Dendritic cell treated with granulocyte-macrophage colony-stimulating factor and Interleukin-4, amounts not matched to agents 40 ng/mL and 50 ng/mL, for 4 days (primary cell): Measurements from ENCODE around the gene SHISA9.

Experiments used
- H3K27ac Mint-ChIP-seq: one replicate; pipeline ENCODE4 v1.8.0; 2022; ENCODE audit warnings: mild to moderate bottlenecking, mixed read lengths
- H3K27me3 Mint-ChIP-seq: one replicate; pipeline ENCODE4 v1.8.0; 2022; ENCODE audit warnings: mild to moderate bottlenecking, mixed read lengths
- H3K36me3 Mint-ChIP-seq: one replicate; pipeline ENCODE4 v1.8.0; 2022; ENCODE audit warnings: low read depth, mixed read lengths
- H3K4me1 Mint-ChIP-seq: one replicate; pipeline ENCODE4 v1.8.0; 2022; ENCODE audit warnings: low read depth, mixed read lengths
- H3K4me3 Mint-ChIP-seq: one replicate; pipeline ENCODE4 v1.8.0; 2022; ENCODE audit warnings: mild to moderate bottlenecking, moderate library complexity, mixed read lengths
- H3K9me3 Mint-ChIP-seq: one replicate; pipeline ENCODE4 v1.8.0; 2022; ENCODE audit warnings: mixed read lengths
- intact Hi-C: fragments of 100-400 bp; cut with micrococcal nuclease; formaldehyde crosslinking; loops from one replicate; pipeline ENCODE4 v1.15.0; 2022

Gene SHISA9

GRCh38 chr16:12992066-12992465, 90.7 kb downstream of the SHISA9 start:
- H3K4me1 Mint-ChIP-seq, result no peaks in the 10 kb centered on the region
- H3K27ac Mint-ChIP-seq, result no peak overlapping the region
- no peak overlapping the region for H3K4me3 Mint-ChIP-seq
- no peaks in the 10 kb centered on the region for H3K27me3 Mint-ChIP-seq
- H3K9me3 Mint-ChIP-seq, result peaks cover 15% of the 10 kb centered on the region
- intact Hi-C loops, result no loop called here
- H3K36me3 Mint-ChIP-seq, result no peaks in the 10 kb centered on the region

GRCh38 chr16:12994402-12994801, 93.0 kb downstream of the SHISA9 start:
- Mint-ChIP-seq H3K27me3 (no peaks in the 10 kb centered on the region), H3K36me3 (no peaks in the 10 kb centered on the region), H3K4me3 (no peak overlapping the region), H3K4me1 (no peaks in the 10 kb centered on the region), H3K9me3 (peaks cover 7% of the 10 kb centered on the region), H3K27ac (no peak overlapping the region)
- intact Hi-C loops, result no loop called here

GRCh38 chr16:12995721-12996372, 94.4 kb downstream of the SHISA9 start:
- H3K4me1 Mint-ChIP-seq, result no peaks in the 10 kb centered on the region
- no peak overlapping the region for H3K4me3 Mint-ChIP-seq
- intact Hi-C loops, result no loop called here
- H3K27ac Mint-ChIP-seq, result no peak overlapping the region
- H3K27me3 Mint-ChIP-seq, result no peaks in the 10 kb centered on the region
- H3K36me3 Mint-ChIP-seq, result no peaks in the 10 kb centered on the region
- no peaks in the 10 kb centered on the region for H3K9me3 Mint-ChIP-seq

GRCh38 chr16:12998361-12999085, 97.1 kb downstream of the SHISA9 start:
- Mint-ChIP-seq H3K4me1 (no peaks in the 10 kb centered on the region), H3K27ac (no peak overlapping the region), H3K9me3 (no peaks in the 10 kb centered on the region), H3K4me3 (no peak overlapping the region), H3K27me3 (no peaks in the 10 kb centered on the region), H3K36me3 (no peaks in the 10 kb centered on the region)
- intact Hi-C loops, result no loop called here

GRCh38 chr16:12999368-12999767, 98.0 kb downstream of the SHISA9 start:
- H3K27ac Mint-ChIP-seq, result no peak overlapping the region
- H3K36me3 Mint-ChIP-seq, result no peaks in the 10 kb centered on the region
- no peak overlapping the region for H3K4me3 Mint-ChIP-seq
- no peaks in the 10 kb centered on the region for H3K4me1 Mint-ChIP-seq
- intact Hi-C loops, result no loop called here
- H3K9me3 Mint-ChIP-seq, result no peaks in the 10 kb centered on the region
- no peaks in the 10 kb centered on the region for H3K27me3 Mint-ChIP-seq

- Mint-ChIP-seq H3K27me3 (no peaks in the 10 kb centered on the region), H3K9me3 (peaks cover 16% of the 10 kb centered on the region), H3K4me1 (no peaks in the 10 kb centered on the region), H3K36me3 (no peaks in the 10 kb centered on the region), H3K27ac (no peak overlapping the region), H3K4me3 (no peak overlapping the region)
- intact Hi-C loops, result no loop called here
Observed at GRCh38 chr16:13005721-13006247, 104.4 kb downstream of the SHISA9 start.

GRCh38 chr16:13012601-13013000, 111.2 kb downstream of the SHISA9 start:
- H3K4me3 Mint-ChIP-seq, result no peak overlapping the region
- H3K9me3 Mint-ChIP-seq, result peaks cover 3% of the 10 kb centered on the region
- no peaks in the 10 kb centered on the region for H3K36me3 Mint-ChIP-seq
- H3K4me1 Mint-ChIP-seq, result no peaks in the 10 kb centered on the region
- H3K27ac Mint-ChIP-seq, result no peak overlapping the region
- no peaks in the 10 kb centered on the region for H3K27me3 Mint-ChIP-seq
- intact Hi-C loops, result no loop called here

- Mint-ChIP-seq H3K4me1 (no peaks in the 10 kb centered on the region), H3K27ac (no peak overlapping the region), H3K9me3 (no peaks in the 10 kb centered on the region), H3K4me3 (no peak overlapping the region), H3K27me3 (no peaks in the 10 kb centered on the region), H3K36me3 (no peaks in the 10 kb centered on the region)
- intact Hi-C loops, result no loop called here
Observed at GRCh38 chr16:13013043-13013442, 111.6 kb downstream of the SHISA9 start.

- Mint-ChIP-seq H3K27me3 (no peaks in the 10 kb centered on the region), H3K36me3 (no peaks in the 10 kb centered on the region), H3K4me1 (no peaks in the 10 kb centered on the region), H3K27ac (no peak overlapping the region), H3K9me3 (peaks cover under 1% of the 10 kb centered on the region), H3K4me3 (no peak overlapping the region)
- intact Hi-C loops, result no loop called here
Observed at GRCh38 chr16:13014476-13014875, 113.1 kb downstream of the SHISA9 start.

GRCh38 chr16:13018026-13018425, 116.6 kb downstream of the SHISA9 start:
- H3K36me3 Mint-ChIP-seq, result no peaks in the 10 kb centered on the region
- H3K4me3 Mint-ChIP-seq, result no peak overlapping the region
- H3K9me3 Mint-ChIP-seq, result peaks cover 14% of the 10 kb centered on the region
- no peaks in the 10 kb centered on the region for H3K27me3 Mint-ChIP-seq
- no peak overlapping the region for H3K27ac Mint-ChIP-seq
- H3K4me1 Mint-ChIP-seq, result no peaks in the 10 kb centered on the region
- intact Hi-C loops, result no loop called here

GRCh38 chr16:13021996-13022395, 120.6 kb downstream of the SHISA9 start:
- Mint-ChIP-seq H3K4me1 (no peaks in the 10 kb centered on the region), H3K36me3 (no peaks in the 10 kb centered on the region), H3K27ac (no peak overlapping the region), H3K4me3 (no peak overlapping the region), H3K9me3 (peaks cover 33% of the 10 kb centered on the region), H3K27me3 (no peaks in the 10 kb centered on the region)
- intact Hi-C loops, result no loop called here

- H3K36me3 Mint-ChIP-seq, result no peaks in the 10 kb centered on the region
- H3K4me1 Mint-ChIP-seq, result no peaks in the 10 kb centered on the region
- H3K4me3 Mint-ChIP-seq, result no peak overlapping the region
- intact Hi-C loops, result no loop called here
- H3K27ac Mint-ChIP-seq, result no peak overlapping the region
- peaks cover 25% of the 10 kb centered on the region for H3K9me3 Mint-ChIP-seq
- no peaks in the 10 kb centered on the region for H3K27me3 Mint-ChIP-seq
Observed at GRCh38 chr16:13029786-13030185, 128.4 kb downstream of the SHISA9 start.

GRCh38 chr16:13030769-13031168, 129.4 kb downstream of the SHISA9 start:
- no peak overlapping the region for H3K27ac Mint-ChIP-seq
- H3K9me3 Mint-ChIP-seq, result peaks cover 25% of the 10 kb centered on the region
- intact Hi-C loops, result no loop called here
- no peaks in the 10 kb centered on the region for H3K36me3 Mint-ChIP-seq
- no peak overlapping the region for H3K4me3 Mint-ChIP-seq
- H3K4me1 Mint-ChIP-seq, result no peaks in the 10 kb centered on the region
- H3K27me3 Mint-ChIP-seq, result no peaks in the 10 kb centered on the region

GRCh38 chr16:13032911-13033310, 131.5 kb downstream of the SHISA9 start:
- no peak overlapping the region for H3K4me3 Mint-ChIP-seq
- no peaks in the 10 kb centered on the region for H3K27me3 Mint-ChIP-seq
- H3K36me3 Mint-ChIP-seq, result no peaks in the 10 kb centered on the region
- intact Hi-C loops, result no loop called here
- H3K4me1 Mint-ChIP-seq, result no peaks in the 10 kb centered on the region
- H3K9me3 Mint-ChIP-seq, result peaks cover 16% of the 10 kb centered on the region
- H3K27ac Mint-ChIP-seq, result no peak overlapping the region
